ENCODE data around the gene CLEC19A.

Gene CLEC19A

GRCh38 chr16:19330841-19331397 lies 45.4 kb downstream of the CLEC19A start:
- no peak for DNase-seq

GRCh38 chr16:19331794-19332193 lies 46.3 kb downstream of the CLEC19A start:
- no peak for DNase-seq

GRCh38 chr16:19338335-19338734 lies 52.8 kb downstream of the CLEC19A start:
- no peak for DNase-seq

- no peak for DNase-seq
Observed at GRCh38 chr16:19344224-19344801, 58.8 kb downstream of the CLEC19A start.

- no peak for DNase-seq
Observed at GRCh38 chr16:19344980-19345379, 59.4 kb downstream of the CLEC19A start.

GRCh38 chr16:19346335-19346922 lies 60.9 kb downstream of the CLEC19A start:
- no peak for DNase-seq

- no peak for DNase-seq
Observed at GRCh38 chr16:19348125-19348524, 62.6 kb downstream of the CLEC19A start.

- DNase-seq = no peak
Observed at GRCh38 chr16:19348578-19349315, 63.2 kb downstream of the CLEC19A start.

- DNase-seq = no peak
Observed at GRCh38 chr16:19354371-19354770, 68.8 kb downstream of the CLEC19A start.

GRCh38 chr16:19356024-19356952 lies 70.8 kb downstream of the CLEC19A start:
- DNase-seq = no peak

GRCh38 chr16:19359556-19359955 lies 74.0 kb downstream of the CLEC19A start:
- no peak for DNase-seq

Data from stimulated activated CD4-positive, alpha-beta T cell treated with anti-CD3 and anti-CD28 coated beads, Interleukin-12 subunit alpha, Interleukin-12 subunit beta, amount 100 ng/mL, for 4 hours (primary cell).